Left lung (tissue), 10 donors: ENCODE data around the gene ZNF467. TPM values are rescaled to one million over a fixed set of nuclear protein-coding genes. Genes with fewer than 3 reads are reported as not detected.

ENCODE experiments used
- ATAC-seq: fragments of 200-7000 bp; cut with Tn5 transposase; one replicate; pipeline ENCODE4 v1.9.1; 2020; ENCODE audit warnings: moderate library complexity
- DNase-seq, 4 donors: peaks; one replicate each; pipeline ENCODE4 v3.0.0-alpha.2; 2013 to 2020
- H3K27ac ChIP-seq, 2 donors: fragments of 200-600 bp; sonication (generic) in 1 of 2; one replicate each; pipeline versions ENCODE4 v1.5.0 to v1.8.0; 2020 to 2021
- H3K27me3 ChIP-seq, 2 donors: fragments of 200-600 bp; sonication (generic) in 1 of 2; one replicate each; pipeline versions ENCODE4 v1.5.0 to v1.8.0; 2020 to 2021
- H3K36me3 ChIP-seq, 2 donors: fragments of 200-600 bp; sonication (generic) in 1 of 2; one replicate each; pipeline versions ENCODE4 v1.5.0 to v1.8.0; 2020 to 2021
- H3K4me1 ChIP-seq, 2 donors: fragments of 200-600 bp; one replicate each; pipeline ENCODE4 v1.8.0; 2021
- H3K4me3 ChIP-seq, 2 donors: fragments of 200-600 bp; sonication (generic) in 1 of 2; one replicate each; pipeline versions ENCODE4 v1.5.0 to v1.8.0; 2020 to 2021; ENCODE audit warnings: mild to moderate bottlenecking in 1 of 2
- H3K9me3 ChIP-seq, 2 donors: fragments of 200-600 bp; sonication (generic) in 1 of 2; one replicate each; pipeline versions ENCODE4 v1.5.0 to v1.8.0; 2020 to 2021
- CTCF ChIP-seq, 2 donors: fragments of 200-600 bp; sonication (generic) in 1 of 2; IDR thresholded peaks; one replicate each; pipeline versions ENCODE4 v1.5.0 to v1.8.0; 2021; ENCODE audit warnings: antibody characterized with exemption in 2 of 2
- intact Hi-C, 2 donors: fragments of 100-400 bp; cut with DNase I; formaldehyde crosslinking; loops; one replicate each; pipeline versions ENCODE4 v1.11.2 to v1.14.2; 2022
- polyA plus RNA-seq, 6 donors: library from polyadenylated mRNA; unstranded; fragments of 120-200 nt; gene quantifications; one replicate each; pipeline ENCODE4 v1.2.1, GENCODE V29; 2013; ENCODE audit not compliant: insufficient read length in 6 of 6
- total RNA-seq, 2 donors: library from RNA; stranded (reverse); fragmentation: NEBNext Ultra II Directional; extraction: Animal tissue kit (Norgen Biotek cat#: 25700); gene quantifications; one replicate each; pipeline ENCODE4 v1.2.1, GENCODE V29; 2021
- donor health status: DM: no; HTN: yes; CAD: no.
- donor health status: DM: no; HTN: no; CAD: no.

The ZNF467 gene
- total and polyA plus RNA-seq, 8 donors: 20.8 to 36.9 (median 29.3) TPM

- H3K27ac ChIP-seq: peak overlapping the region in 1 of 2 donors; percentile 77
- no peaks in the 10 kb centered on the region for H3K9me3 ChIP-seq
- H3K4me3 ChIP-seq: peak overlapping the region; percentile 34 to 74
- peaks cover 0 to 44% of the 10 kb centered on the region in 2 donors for H3K4me1 ChIP-seq
- H3K27me3 ChIP-seq: no peaks in the 10 kb centered on the region
- intact Hi-C loops: no loop called here
- TF ChIP-seq CTCF (IDR thresholded peaks at IDR 0.05): no peak
- ATAC-seq: peak; percentile 94
- H3K36me3 ChIP-seq: peaks cover 0 to 38% of the 10 kb centered on the region in 2 donors
- DNase-seq: peak; percentile 94 to 99 (median 96)
Observed at GRCh38 chr7:149771720-149772240, 1.6 kb downstream of the ZNF467 start.

GRCh38 chr7:149770728-149771636 lies 2.4 kb downstream of the ZNF467 start:
- Histone ChIP-seq H3K4me3 (peak overlapping the region; percentile 34 to 74), H3K27ac (peak overlapping the region; percentile 26 to 77), H3K36me3 (peaks cover 0 to 46% of the 10 kb centered on the region in 2 donors), H3K4me1 (peaks cover 0 to 36% of the 10 kb centered on the region in 2 donors), H3K27me3 (no peaks in the 10 kb centered on the region), H3K9me3 (no peaks in the 10 kb centered on the region)
- TF ChIP-seq CTCF (IDR thresholded peaks at IDR 0.05): no peak
- peak; percentile 1 for ATAC-seq
- intact Hi-C loops: no loop called here
- peak in 1 of 4 donors; percentile 53 for DNase-seq

GRCh38 chr7:149769915-149770314 lies 3.5 kb downstream of the ZNF467 start:
- H3K4me1 ChIP-seq: peaks cover 0 to 26% of the 10 kb centered on the region in 2 donors
- no peak overlapping the region for H3K4me3 ChIP-seq
- no peaks in the 10 kb centered on the region for H3K9me3 ChIP-seq
- DNase-seq: no peak
- peaks cover 0 to 57% of the 10 kb centered on the region in 2 donors for H3K36me3 ChIP-seq
- H3K27me3 ChIP-seq: no peaks in the 10 kb centered on the region
- no peak for ATAC-seq
- intact Hi-C loops: no loop called here
- no peak overlapping the region for H3K27ac ChIP-seq
- TF ChIP-seq CTCF (IDR thresholded peaks at IDR 0.05): no peak

GRCh38 chr7:149768931-149769330 lies 4.5 kb downstream of the ZNF467 start:
- no peaks in the 10 kb centered on the region for H3K27me3 ChIP-seq
- no peak overlapping the region for H3K27ac ChIP-seq
- no peak for TF ChIP-seq CTCF (IDR thresholded peaks at IDR 0.05)
- DNase-seq (peak in 1 of 4 donors; percentile 27), ATAC-seq (no peak)
- no peak overlapping the region for H3K4me3 ChIP-seq
- H3K36me3 ChIP-seq: peaks cover 0 to 66% of the 10 kb centered on the region in 2 donors
- intact Hi-C loops: no loop called here
- H3K4me1 ChIP-seq: peaks cover 0 to 17% of the 10 kb centered on the region in 2 donors
- H3K9me3 ChIP-seq: no peaks in the 10 kb centered on the region

- ATAC-seq (no peak), DNase-seq (no peak)
- TF ChIP-seq CTCF (IDR thresholded peaks at IDR 0.05): no peak
- intact Hi-C loops: no loop called here
- Histone ChIP-seq H3K27ac (no peak overlapping the region), H3K4me3 (no peak overlapping the region), H3K9me3 (no peaks in the 10 kb centered on the region), H3K36me3 (peaks cover 0 to 68% of the 10 kb centered on the region in 2 donors), H3K27me3 (no peaks in the 10 kb centered on the region), H3K4me1 (peaks cover 0 to 13% of the 10 kb centered on the region in 2 donors)
Observed at GRCh38 chr7:149767068-149767467, 6.3 kb downstream of the ZNF467 start.
